Tibial nerve (tissue), 4 donors: ENCODE data around the gene SPDYE2.
"Not testable (repeated sequence)": the region's sequence is repeated elsewhere in the genome, so short reads cannot be mapped to it uniquely, and the experiment has no call there.

Experiments
- CTCF ChIP-seq, 5 experiments: fragments of 200-600 bp in 3 of 5; fragments of 450-650 bp in 2 of 5; sonication (generic) in 3 of 5; IDR thresholded peaks; one replicate each; pipeline ENCODE4 v1.5.1; 2016 to 2019; ENCODE audit warnings: antibody characterized with exemption in 5 of 5, mild to moderate bottlenecking in 3 of 5, moderate library complexity in 2 of 5
- EP300 ChIP-seq, 2 donors: sonication (generic); formaldehyde crosslinking; IDR thresholded peaks; one replicate each; pipeline ENCODE4 v1.6.1; 2017; ENCODE audit warnings: antibody characterized with exemption in 2 of 2, mild to moderate bottlenecking in 1 of 2
- POLR2A ChIP-seq, 2 donors: fragments of 450-650 bp; IDR thresholded peaks; one replicate each; pipeline ENCODE4 v1.6.1; 2017; ENCODE audit warnings: antibody characterized with exemption in 2 of 2, mild to moderate bottlenecking in 2 of 2, moderate library complexity in 2 of 2

- TF ChIP-seq CTCF, POLR2A, EP300 (IDR thresholded peaks at IDR 0.05): not testable (repeated sequence)
Measured at GRCh38 chr7:102583495-102583894, 32.5 kb downstream of the SPDYE2 start.
